ENCODE measurements around the gene GRIA2.

GRIA2 gene

DNA sequence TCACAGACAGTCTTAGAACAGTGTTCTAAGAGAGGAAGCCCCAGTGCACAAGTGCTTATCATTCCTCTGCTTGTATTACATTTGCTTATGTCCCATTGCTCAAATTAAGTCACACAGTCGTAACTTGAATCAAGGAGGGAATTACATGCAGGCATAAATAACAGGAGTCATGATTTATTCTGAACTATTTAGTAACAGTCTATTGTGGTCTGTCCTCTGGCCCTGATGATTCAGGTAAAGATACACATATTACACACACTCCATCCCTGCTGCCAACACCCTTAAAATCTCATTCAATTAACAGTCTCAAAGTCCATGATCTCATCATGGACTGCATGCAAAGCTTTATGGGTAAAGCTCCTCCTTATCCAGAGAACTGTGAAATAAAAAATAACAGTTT is 60.1 kb downstream of the GRIA2 start:
- no peak overlapping the region for H3K4me3 ChIP-seq (ENCODE audit: low read depth, low read length)
- TF ChIP-seq CTCF (IDR thresholded peaks at IDR 0.05; ENCODE audit: borderline replicate concordance, insufficient read depth, low read depth, low read length) = no peak

GRCh38 chr4:157282019-157282418 is 61.5 kb downstream of the GRIA2 start:
- TF ChIP-seq CTCF (IDR thresholded peaks at IDR 0.05; ENCODE audit: borderline replicate concordance, insufficient read depth, low read depth, low read length) = no peak
- H3K4me3 ChIP-seq (ENCODE audit: low read depth, low read length) = no peak overlapping the region

DNA sequence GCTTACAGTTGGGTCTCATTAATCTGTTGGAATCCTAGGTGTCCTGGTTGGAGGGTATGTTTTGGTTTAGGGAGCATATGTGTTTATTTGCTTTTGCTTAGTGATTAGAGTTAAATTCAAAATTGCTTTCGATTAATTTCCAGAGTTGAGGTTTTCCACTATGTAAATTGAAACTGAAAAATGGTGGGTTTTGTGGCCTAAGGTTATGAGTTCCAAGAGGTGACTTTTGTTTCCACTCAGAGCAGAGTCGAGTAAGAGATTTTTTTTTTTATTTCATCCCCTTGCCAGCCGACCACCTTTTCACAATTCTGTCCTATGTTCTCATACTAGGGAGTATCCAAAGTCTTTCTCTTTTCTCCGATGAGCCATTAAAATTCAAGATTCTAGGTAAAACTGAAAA is 66.9 kb downstream of the GRIA2 start:
- no peak for TF ChIP-seq CTCF (IDR thresholded peaks at IDR 0.05; ENCODE audit: borderline replicate concordance, insufficient read depth, low read depth, low read length)
- H3K4me3 ChIP-seq (ENCODE audit: low read depth, low read length) = no peak overlapping the region

- H3K4me3 ChIP-seq (ENCODE audit: low read depth, low read length) = no peak overlapping the region
- TF ChIP-seq CTCF (IDR thresholded peaks at IDR 0.05; ENCODE audit: borderline replicate concordance, insufficient read depth, low read depth, low read length) = no peak
These were observed 70.1 kb downstream of the GRIA2 start for GRCh38 chr4:157290622-157291021.

DNA sequence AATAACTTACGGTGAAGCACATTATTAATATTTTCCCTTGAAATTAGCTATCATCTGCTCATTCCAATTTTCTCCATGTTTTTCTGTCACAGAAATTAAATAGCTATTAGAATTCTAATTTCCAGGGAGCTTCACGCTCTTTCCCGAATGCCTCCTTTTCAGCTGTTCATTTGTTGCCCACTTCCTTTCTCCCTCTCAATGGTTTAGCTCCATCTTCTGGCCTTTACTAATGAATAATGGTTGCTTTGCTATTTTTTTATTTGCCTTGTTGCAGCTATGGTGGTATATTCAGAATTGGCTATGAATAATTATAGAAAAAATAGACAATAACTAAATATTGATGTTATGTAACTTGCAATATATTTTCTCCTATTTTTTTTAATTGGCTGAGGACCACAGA is 70.5 kb downstream of the GRIA2 start:
- no peak overlapping the region for H3K4me3 ChIP-seq (ENCODE audit: low read depth, low read length)
- TF ChIP-seq CTCF (IDR thresholded peaks at IDR 0.05; ENCODE audit: borderline replicate concordance, insufficient read depth, low read depth, low read length) = no peak

GRCh38 chr4:157293673-157294072 is 73.1 kb downstream of the GRIA2 start:
- no peak for TF ChIP-seq CTCF (IDR thresholded peaks at IDR 0.05; ENCODE audit: borderline replicate concordance, insufficient read depth, low read depth, low read length)
- H3K4me3 ChIP-seq (ENCODE audit: low read depth, low read length) = no peak overlapping the region

GRCh38 chr4:157294575-157294974 is 74.0 kb downstream of the GRIA2 start:
- no peak for TF ChIP-seq CTCF (IDR thresholded peaks at IDR 0.05; ENCODE audit: borderline replicate concordance, insufficient read depth, low read depth, low read length)

More at GRCh38 chr4:157294575-157294974, 74.0 kb downstream of the GRIA2 start:
- H3K4me3 ChIP-seq (ENCODE audit: low read depth, low read length) = no peak overlapping the region
